Activated CD4-positive, alpha-beta memory T cell treated with anti-CD3 and anti-CD28 coated beads for 36 hours (primary cell): ENCODE data around the gene LIPM. TPM values are rescaled to one million over a fixed set of nuclear protein-coding genes. Genes with fewer than 3 reads are reported as not detected.

Source experiments
- CTCF ChIA-PET: fragments of 350-600 bp; sonication (Branson Sonifier 250); formaldehyde crosslinking; loops from one replicate; lab custom pipeline; 2021; ENCODE audit warnings: antibody characterized with exemption, inconsistent platforms; lab: Charles Lee
- POLR2A ChIA-PET: fragments of 350-600 bp; sonication (Branson Sonifier 250); formaldehyde crosslinking; loops from one replicate; lab custom pipeline; 2021; ENCODE audit warnings: antibody characterized with exemption; lab: Charles Lee
- DNase-seq: peaks from one replicate; pipeline ENCODE4 v3.0.0-alpha.2; 2020
- H3K27ac Mint-ChIP-seq: one replicate; pipeline ENCODE4 v1.8.0; 2021; ENCODE audit warnings: mixed read lengths
- H3K27me3 Mint-ChIP-seq: one replicate; pipeline ENCODE4 v1.8.0; 2021; ENCODE audit warnings: mixed read lengths
- H3K36me3 Mint-ChIP-seq: one replicate; pipeline ENCODE4 v1.8.0; 2021; ENCODE audit warnings: mixed read lengths
- H3K4me1 Mint-ChIP-seq: one replicate; pipeline ENCODE4 v1.8.0; 2021; ENCODE audit warnings: low read depth, mixed read lengths
- H3K4me3 Mint-ChIP-seq: one replicate; pipeline ENCODE4 v1.8.0; 2021; ENCODE audit warnings: mild to moderate bottlenecking, mixed read lengths
- H3K9me3 Mint-ChIP-seq: one replicate; pipeline ENCODE4 v1.8.0; 2021; ENCODE audit warnings: mixed read lengths
- intact Hi-C: fragments of 100-400 bp; cut with micrococcal nuclease; formaldehyde crosslinking; loops from one replicate; pipeline ENCODE4 v1.15.1; 2023
- total RNA-seq, 2 experiments: library from RNA; stranded (reverse); gene quantifications; one replicate each; pipeline ENCODE4 v1.2.3, GENCODE V29; 2021

Gene LIPM
- not detected for total RNA-seq

GRCh38 chr10:88802523-88803285 is at the start of gene LIPM:
Gene LIPM (plus strand): TSS chr10:88802730. CDS start chr10:88802897, 167 bp downstream.
- ChIA-PET CTCF (interaction anchor here (1.4 kb wide), 2 partner anchors 9 to 130 kb away, joined by 4 to 6 read pairs; no protein-coding TSS in a partner anchor), POLR2A (no interaction called here)
- no peak for DNase-seq
- no peak within 1 kb of the TSS for H3K27ac Mint-ChIP-seq
- H3K36me3 Mint-ChIP-seq = no peaks in the 10 kb centered on the region
- H3K4me1 Mint-ChIP-seq = peaks cover 11% of the 10 kb centered on the region
- H3K4me3 Mint-ChIP-seq = no peak within 1 kb of the TSS
- no peaks in the 10 kb centered on the region for H3K9me3 Mint-ChIP-seq
- peaks cover 2% of the 10 kb centered on the region for H3K27me3 Mint-ChIP-seq
- intact Hi-C loops = no loop called here

GRCh38 chr10:88754287-88754686 is 48.2 kb upstream of the LIPM start:
- peaks cover 6% of the 10 kb centered on the region for H3K4me1 Mint-ChIP-seq
- ChIA-PET CTCF (no interaction called here), POLR2A (no interaction called here)
- H3K4me3 Mint-ChIP-seq = no peak overlapping the region
- no peak overlapping the region for H3K27ac Mint-ChIP-seq
- DNase-seq = no peak
- intact Hi-C loops = loop anchor here (2.0 kb wide), 3 partner anchors 29 to 71 kb away; no protein-coding TSS in a partner anchor
- no peaks in the 10 kb centered on the region for H3K36me3 Mint-ChIP-seq
- peaks cover 6% of the 10 kb centered on the region for H3K27me3 Mint-ChIP-seq
- H3K9me3 Mint-ChIP-seq = no peaks in the 10 kb centered on the region

GRCh38 chr10:88755753-88756152 is 46.8 kb upstream of the LIPM start:
- ChIA-PET POLR2A (interaction anchor here (0.9 kb wide), 1 partner anchor 38 kb away, joined by 3 read pairs; no protein-coding TSS in a partner anchor), CTCF (no interaction called here)
- Mint-ChIP-seq H3K9me3 (no peaks in the 10 kb centered on the region), H3K36me3 (no peaks in the 10 kb centered on the region), H3K27me3 (peaks cover 6% of the 10 kb centered on the region), H3K4me3 (no peak overlapping the region), H3K27ac (peak overlapping the region; percentile 30), H3K4me1 (peaks cover 9% of the 10 kb centered on the region)
- peak; percentile 27 for DNase-seq
- intact Hi-C loops = loop anchor here (1.0 to 2.0 kb wide), 5 partner anchors 31 to 85 kb away; no protein-coding TSS in a partner anchor

- ChIA-PET POLR2A (no interaction called here), CTCF (no interaction called here)
- Mint-ChIP-seq H3K36me3 (no peaks in the 10 kb centered on the region), H3K27ac (no peak overlapping the region), H3K27me3 (peaks cover 6% of the 10 kb centered on the region), H3K9me3 (no peaks in the 10 kb centered on the region), H3K4me1 (peaks cover 9% of the 10 kb centered on the region), H3K4me3 (no peak overlapping the region)
- DNase-seq = no peak
- intact Hi-C loops = no loop called here
Observed at GRCh38 chr10:88756660-88757059, 45.9 kb upstream of the LIPM start.

GRCh38 chr10:88759366-88760101 is 43.0 kb upstream of the LIPM start, which contains the start of gene LIPN:
Gene LIPN (plus strand): TSS chr10:88760020. CDS start chr10:88761406, 1,386 bp downstream.
- ChIA-PET POLR2A (no interaction called here), CTCF (interaction anchor here (1.0 kb wide), 1 partner anchor 51 kb away, joined by 3 read pairs; no protein-coding TSS in a partner anchor)
- H3K27ac Mint-ChIP-seq = no peak within 1 kb of the TSS
- no peak within 1 kb of the TSS for H3K4me3 Mint-ChIP-seq
- H3K36me3 Mint-ChIP-seq = no peaks in the 10 kb centered on the region
- no peaks in the 10 kb centered on the region for H3K9me3 Mint-ChIP-seq
- intact Hi-C loops = no loop called here
- peaks cover 3% of the 10 kb centered on the region for H3K27me3 Mint-ChIP-seq
- DNase-seq = no peak
- H3K4me1 Mint-ChIP-seq = peaks cover 14% of the 10 kb centered on the region

- Mint-ChIP-seq H3K4me1 (peaks cover 8% of the 10 kb centered on the region), H3K4me3 (no peak overlapping the region), H3K27me3 (peaks cover 4% of the 10 kb centered on the region), H3K9me3 (no peaks in the 10 kb centered on the region), H3K36me3 (no peaks in the 10 kb centered on the region), H3K27ac (no peak overlapping the region)
- CTCF ChIA-PET = interaction anchor here (0.6 kb wide), 2 partner anchors 48 to 460 kb away, joined by 3 to 4 read pairs; no protein-coding TSS in a partner anchor
- intact Hi-C loops = no loop called here
- no peak for DNase-seq
- POLR2A ChIA-PET = no interaction called here
Observed at GRCh38 chr10:88762906-88763305, 39.6 kb upstream of the LIPM start.

- CTCF ChIA-PET = interaction anchor here (0.6 to 0.7 kb wide), 2 partner anchors 35 to 460 kb away, joined by 3 read pairs; no protein-coding TSS in a partner anchor
- intact Hi-C loops = no loop called here
- POLR2A ChIA-PET = no interaction called here
- no peak for DNase-seq
- Mint-ChIP-seq H3K27ac (no peak overlapping the region), H3K4me1 (peaks cover 8% of the 10 kb centered on the region), H3K36me3 (no peaks in the 10 kb centered on the region), H3K27me3 (peaks cover 4% of the 10 kb centered on the region), H3K9me3 (no peaks in the 10 kb centered on the region), H3K4me3 (no peak overlapping the region)
Observed at GRCh38 chr10:88763441-88763840, 39.1 kb upstream of the LIPM start.

- DNase-seq = no peak
- Mint-ChIP-seq H3K36me3 (no peaks in the 10 kb centered on the region), H3K27ac (no peak overlapping the region), H3K27me3 (peaks cover 4% of the 10 kb centered on the region), H3K4me3 (no peak overlapping the region), H3K4me1 (peaks cover 8% of the 10 kb centered on the region), H3K9me3 (no peaks in the 10 kb centered on the region)
- POLR2A ChIA-PET = no interaction called here
- CTCF ChIA-PET = no interaction called here
- intact Hi-C loops = no loop called here
Observed at GRCh38 chr10:88764110-88764509, 38.4 kb upstream of the LIPM start.

- no peaks in the 10 kb centered on the region for H3K9me3 Mint-ChIP-seq
- POLR2A ChIA-PET = no interaction called here
- no peak for DNase-seq
- no peaks in the 10 kb centered on the region for H3K36me3 Mint-ChIP-seq
- intact Hi-C loops = no loop called here
- CTCF ChIA-PET = no interaction called here
- H3K27ac Mint-ChIP-seq = no peak overlapping the region
- H3K4me3 Mint-ChIP-seq = no peak overlapping the region
- H3K4me1 Mint-ChIP-seq = peaks cover 5% of the 10 kb centered on the region
- peaks cover 4% of the 10 kb centered on the region for H3K27me3 Mint-ChIP-seq
Observed at GRCh38 chr10:88765816-88766215, 36.7 kb upstream of the LIPM start.

- intact Hi-C loops = no loop called here
- H3K36me3 Mint-ChIP-seq = peaks cover 3% of the 10 kb centered on the region
- no peak overlapping the region for H3K4me3 Mint-ChIP-seq
- no peak overlapping the region for H3K27ac Mint-ChIP-seq
- peaks cover 4% of the 10 kb centered on the region for H3K27me3 Mint-ChIP-seq
- H3K4me1 Mint-ChIP-seq = no peaks in the 10 kb centered on the region
- DNase-seq = no peak
- CTCF ChIA-PET = no interaction called here
- peaks cover 4% of the 10 kb centered on the region for H3K9me3 Mint-ChIP-seq
- POLR2A ChIA-PET = no interaction called here
Observed at GRCh38 chr10:88769384-88769783, 33.1 kb upstream of the LIPM start.

GRCh38 chr10:88781206-88781605 is 21.3 kb upstream of the LIPM start:
- no peaks in the 10 kb centered on the region for H3K36me3 Mint-ChIP-seq
- CTCF ChIA-PET = no interaction called here

GRCh38 chr10:88782222-88782621 is 20.3 kb upstream of the LIPM start:
- no peaks in the 10 kb centered on the region for H3K9me3 Mint-ChIP-seq
- no peaks in the 10 kb centered on the region for H3K4me1 Mint-ChIP-seq
- H3K36me3 Mint-ChIP-seq = no peaks in the 10 kb centered on the region
- CTCF ChIA-PET = no interaction called here
- POLR2A ChIA-PET = no interaction called here
- no peak overlapping the region for H3K4me3 Mint-ChIP-seq
- intact Hi-C loops = no loop called here
- DNase-seq = no peak
- H3K27ac Mint-ChIP-seq = no peak overlapping the region
- peaks cover 7% of the 10 kb centered on the region for H3K27me3 Mint-ChIP-seq

More at GRCh38 chr10:88781206-88781605, 21.3 kb upstream of the LIPM start:
- no peak for DNase-seq
- H3K4me1 Mint-ChIP-seq = no peaks in the 10 kb centered on the region
- H3K4me3 Mint-ChIP-seq = no peak overlapping the region
- POLR2A ChIA-PET = no interaction called here
- intact Hi-C loops = no loop called here
- H3K9me3 Mint-ChIP-seq = no peaks in the 10 kb centered on the region
- peaks cover 9% of the 10 kb centered on the region for H3K27me3 Mint-ChIP-seq
- no peak overlapping the region for H3K27ac Mint-ChIP-seq
